Ishikawa (cell line): ENCODE results near the gene HS6ST2.

Experiments used
- CEBPB ChIP-seq: IDR thresholded peaks from 2 replicates; pipeline ENCODE4 v1.6.1; 2012
- CREB1 ChIP-seq: IDR thresholded peaks from 2 replicates; pipeline ENCODE4 v1.6.1; 2012; ENCODE audit warnings: low read depth
- EGR1 ChIP-seq: IDR thresholded peaks from 2 replicates; pipeline ENCODE4 v1.6.1; 2012
- EP300 ChIP-seq: IDR thresholded peaks from 2 replicates; pipeline ENCODE4 v1.6.1; 2012; ENCODE audit warnings: borderline replicate concordance
- FOXM1 ChIP-seq: IDR thresholded peaks from 2 replicates; pipeline ENCODE4 v1.6.1; 2012; ENCODE audit warnings: low read depth, borderline replicate concordance
- TAF1 ChIP-seq: IDR thresholded peaks from 2 replicates; pipeline ENCODE4 v1.6.1; 2012; ENCODE audit warnings: low read depth, mild to moderate bottlenecking
- TEAD4 ChIP-seq: IDR thresholded peaks from 2 replicates; pipeline ENCODE4 v1.6.1; 2012
- USF1 ChIP-seq: IDR thresholded peaks from 2 replicates; pipeline ENCODE4 v1.6.1; 2012
- TF ChIP-seq, protein P1 (sequence below): IDR thresholded peaks from 2 replicates; pipeline ENCODE4 v1.6.1; 2012; ENCODE audit warnings: low read depth, mild to moderate bottlenecking

- TF ChIP-seq CEBPB = no peak
- TF ChIP-seq CREB1 = no peak
- TF ChIP-seq FOXM1 = no peak
- TF ChIP-seq EP300 = no peak
- TF ChIP-seq EGR1 = no peak
- TF ChIP-seq, protein P1, sequence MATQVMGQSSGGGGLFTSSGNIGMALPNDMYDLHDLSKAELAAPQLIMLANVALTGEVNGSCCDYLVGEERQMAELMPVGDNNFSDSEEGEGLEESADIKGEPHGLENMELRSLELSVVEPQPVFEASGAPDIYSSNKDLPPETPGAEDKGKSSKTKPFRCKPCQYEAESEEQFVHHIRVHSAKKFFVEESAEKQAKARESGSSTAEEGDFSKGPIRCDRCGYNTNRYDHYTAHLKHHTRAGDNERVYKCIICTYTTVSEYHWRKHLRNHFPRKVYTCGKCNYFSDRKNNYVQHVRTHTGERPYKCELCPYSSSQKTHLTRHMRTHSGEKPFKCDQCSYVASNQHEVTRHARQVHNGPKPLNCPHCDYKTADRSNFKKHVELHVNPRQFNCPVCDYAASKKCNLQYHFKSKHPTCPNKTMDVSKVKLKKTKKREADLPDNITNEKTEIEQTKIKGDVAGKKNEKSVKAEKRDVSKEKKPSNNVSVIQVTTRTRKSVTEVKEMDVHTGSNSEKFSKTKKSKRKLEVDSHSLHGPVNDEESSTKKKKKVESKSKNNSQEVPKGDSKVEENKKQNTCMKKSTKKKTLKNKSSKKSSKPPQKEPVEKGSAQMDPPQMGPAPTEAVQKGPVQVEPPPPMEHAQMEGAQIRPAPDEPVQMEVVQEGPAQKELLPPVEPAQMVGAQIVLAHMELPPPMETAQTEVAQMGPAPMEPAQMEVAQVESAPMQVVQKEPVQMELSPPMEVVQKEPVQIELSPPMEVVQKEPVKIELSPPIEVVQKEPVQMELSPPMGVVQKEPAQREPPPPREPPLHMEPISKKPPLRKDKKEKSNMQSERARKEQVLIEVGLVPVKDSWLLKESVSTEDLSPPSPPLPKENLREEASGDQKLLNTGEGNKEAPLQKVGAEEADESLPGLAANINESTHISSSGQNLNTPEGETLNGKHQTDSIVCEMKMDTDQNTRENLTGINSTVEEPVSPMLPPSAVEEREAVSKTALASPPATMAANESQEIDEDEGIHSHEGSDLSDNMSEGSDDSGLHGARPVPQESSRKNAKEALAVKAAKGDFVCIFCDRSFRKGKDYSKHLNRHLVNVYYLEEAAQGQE = no peak
- TF ChIP-seq TEAD4 = no peak
- no peak for TF ChIP-seq USF1
- no peak for TF ChIP-seq TAF1
Measured at GRCh38 chrX:132592880-132593279, 365.5 kb downstream of the HS6ST2 start.
